ENCODE results near the gene SERPINB8.
A peak's percentile ranks its signal among the peaks of the same experiment; 100 is the strongest.

SERPINB8 gene

GRCh38 chr18:63972002-63972376 is 2.1 kb downstream of the SERPINB8 start:
- no peaks in the 10 kb centered on the region; the same call in 1 of the 2 replicates for H3K36me3 ChIP-seq (ENCODE audit: control insufficient read depth, low read length)
- peaks cover 10% of the 10 kb centered on the region; the same call in 1 of the 2 replicates for H3F3A ChIP-seq (ENCODE audit: control insufficient read depth, insufficient read depth)
- no peaks in the 10 kb centered on the region for H3K79me2 ChIP-seq (ENCODE audit: control insufficient read depth, low read length)
- H3K27me3 ChIP-seq (ENCODE audit: control insufficient read depth, low read length) = peaks cover 7% of the 10 kb centered on the region; the same call in 1 of the 2 replicates
- no peaks in the 10 kb centered on the region for H4K20me1 ChIP-seq (ENCODE audit: control insufficient read depth, insufficient read depth, low read depth, low read length)
- H3K9me2 ChIP-seq (replicated peaks; ENCODE audit: control insufficient read depth, low read length) = no peaks in the 10 kb centered on the region
- TF ChIP-seq EZH2phosphoT487 (IDR thresholded peaks at IDR 0.05; ENCODE audit: borderline replicate concordance, low read length) = no peak
- TF ChIP-seq, protein P1, sequence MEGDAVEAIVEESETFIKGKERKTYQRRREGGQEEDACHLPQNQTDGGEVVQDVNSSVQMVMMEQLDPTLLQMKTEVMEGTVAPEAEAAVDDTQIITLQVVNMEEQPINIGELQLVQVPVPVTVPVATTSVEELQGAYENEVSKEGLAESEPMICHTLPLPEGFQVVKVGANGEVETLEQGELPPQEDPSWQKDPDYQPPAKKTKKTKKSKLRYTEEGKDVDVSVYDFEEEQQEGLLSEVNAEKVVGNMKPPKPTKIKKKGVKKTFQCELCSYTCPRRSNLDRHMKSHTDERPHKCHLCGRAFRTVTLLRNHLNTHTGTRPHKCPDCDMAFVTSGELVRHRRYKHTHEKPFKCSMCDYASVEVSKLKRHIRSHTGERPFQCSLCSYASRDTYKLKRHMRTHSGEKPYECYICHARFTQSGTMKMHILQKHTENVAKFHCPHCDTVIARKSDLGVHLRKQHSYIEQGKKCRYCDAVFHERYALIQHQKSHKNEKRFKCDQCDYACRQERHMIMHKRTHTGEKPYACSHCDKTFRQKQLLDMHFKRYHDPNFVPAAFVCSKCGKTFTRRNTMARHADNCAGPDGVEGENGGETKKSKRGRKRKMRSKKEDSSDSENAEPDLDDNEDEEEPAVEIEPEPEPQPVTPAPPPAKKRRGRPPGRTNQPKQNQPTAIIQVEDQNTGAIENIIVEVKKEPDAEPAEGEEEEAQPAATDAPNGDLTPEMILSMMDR (IDR thresholded peaks at IDR 0.05; ENCODE audit: low read depth, low read length, poor library complexity, severe bottlenecking) = no peak
- H3K9me3 ChIP-seq (ENCODE audit: control insufficient read depth, insufficient read depth, low read length) = no peaks in the 10 kb centered on the region
- H3K27ac ChIP-seq (ENCODE audit: low read depth, low read length) = no peak overlapping the region
- peaks cover 37% of the 10 kb centered on the region for H3K4me1 ChIP-seq (ENCODE audit: control insufficient read depth, low read length)
- H3K4me2 ChIP-seq (ENCODE audit: low read length) = no peak overlapping the region
- H3K4me3 ChIP-seq (ENCODE audit: low read length) = no peak overlapping the region

- Histone ChIP-seq H3K27ac (ENCODE audit: low read depth, low read length) (peak overlapping the region; percentile 63), H4K20me1 (ENCODE audit: control insufficient read depth, insufficient read depth, low read depth, low read length) (no peaks in the 10 kb centered on the region), H3K27me3 (ENCODE audit: control insufficient read depth, low read length) (no peaks in the 10 kb centered on the region)
Measured at GRCh38 chr18:63974991-63975390, 5.1 kb downstream of the SERPINB8 start.

DNA sequence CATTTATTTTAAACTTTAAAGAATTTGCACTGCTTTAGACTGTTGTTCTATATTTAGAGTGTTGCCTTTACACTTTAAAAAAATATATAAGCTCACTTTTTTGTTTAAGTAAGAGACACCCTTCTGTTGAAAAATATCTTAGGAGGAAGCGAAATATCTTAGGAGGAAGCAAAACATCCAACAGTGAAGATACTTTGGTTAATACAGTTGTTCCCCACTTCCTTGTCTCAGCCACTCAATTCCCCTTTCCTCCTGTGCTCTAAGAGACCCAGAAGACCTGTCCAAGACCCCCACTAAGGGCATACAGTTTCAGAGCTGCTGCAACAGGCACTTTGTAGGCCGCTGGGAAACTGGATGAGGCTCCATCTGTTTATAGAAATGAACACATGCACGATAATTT is 5.7 kb downstream of the SERPINB8 start:
- TF ChIP-seq, protein P1 (IDR thresholded peaks at IDR 0.05; ENCODE audit: low read depth, low read length, poor library complexity, severe bottlenecking) = no peak
- TF ChIP-seq EZH2phosphoT487 (IDR thresholded peaks at IDR 0.05; ENCODE audit: borderline replicate concordance, low read length) = no peak
- H3K27me3 ChIP-seq (ENCODE audit: control insufficient read depth, low read length) = no peaks in the 10 kb centered on the region

More at GRCh38 chr18:63974991-63975390, 5.1 kb downstream of the SERPINB8 start:
- H3K9me2 ChIP-seq (replicated peaks; ENCODE audit: control insufficient read depth, low read length) = no peaks in the 10 kb centered on the region
- no peaks in the 10 kb centered on the region; the same call in 1 of the 2 replicates for H3K36me3 ChIP-seq (ENCODE audit: control insufficient read depth, low read length)
- peak overlapping the region; percentile 50 for H3K4me2 ChIP-seq (ENCODE audit: low read length)
- H3K9me3 ChIP-seq (ENCODE audit: control insufficient read depth, insufficient read depth, low read length) = no peaks in the 10 kb centered on the region
- TF ChIP-seq EZH2phosphoT487 (IDR thresholded peaks at IDR 0.05; ENCODE audit: borderline replicate concordance, low read length) = no peak
- TF ChIP-seq, protein P1 (IDR thresholded peaks at IDR 0.05; ENCODE audit: low read depth, low read length, poor library complexity, severe bottlenecking) = peak; percentile 38
- H3K4me1 ChIP-seq (ENCODE audit: control insufficient read depth, low read length) = peaks cover 29% of the 10 kb centered on the region
- H3K4me3 ChIP-seq (ENCODE audit: low read length) = peak overlapping the region; percentile 33
- H3F3A ChIP-seq (ENCODE audit: control insufficient read depth, insufficient read depth) = 0 out of 2 replicates have a peak, but pooled peaks cover 3% of the 10 kb centered on the region
- no peaks in the 10 kb centered on the region for H3K79me2 ChIP-seq (ENCODE audit: control insufficient read depth, low read length)

More for the DNA sequence above, 5.7 kb downstream of the SERPINB8 start:
- Histone ChIP-seq H3K9me2 (replicated peaks; ENCODE audit: control insufficient read depth, low read length) (no peaks in the 10 kb centered on the region), H3K79me2 (ENCODE audit: control insufficient read depth, low read length) (no peaks in the 10 kb centered on the region), H3K36me3 (ENCODE audit: control insufficient read depth, low read length) (no peaks in the 10 kb centered on the region), H3K27ac (ENCODE audit: low read depth, low read length) (peak overlapping the region; percentile 63), H3F3A (ENCODE audit: control insufficient read depth, insufficient read depth) (0 out of 2 replicates have a peak, but pooled peaks cover 3% of the 10 kb centered on the region), H3K4me1 (ENCODE audit: control insufficient read depth, low read length) (peaks cover 28% of the 10 kb centered on the region), H3K4me3 (ENCODE audit: low read length) (peak overlapping the region; percentile 33), H3K4me2 (ENCODE audit: low read length) (peak overlapping the region; percentile 50), H3K9me3 (ENCODE audit: control insufficient read depth, insufficient read depth, low read length) (no peaks in the 10 kb centered on the region), H4K20me1 (ENCODE audit: control insufficient read depth, insufficient read depth, low read depth, low read length) (no peaks in the 10 kb centered on the region)

Measured in DOHH2 (cell line).